Adrenal gland (tissue), 12 donors: ENCODE results near the gene USP7. TPM values are rescaled to one million over a fixed set of nuclear protein-coding genes. Genes with fewer than 3 reads are reported as not detected.

Experiments used
- DNase-seq, 7 donors: peaks; one replicate each; pipeline ENCODE4 v3.0.0-alpha.2; 2019 to 2020
- H3K27ac ChIP-seq, 5 donors: fragments of 200-600 bp; sonication (generic) in 4 of 5; 1 replicate in 3 of 5; 2 replicates in 2 of 5; pipeline versions ENCODE4 v1.5.1 to v1.8.0; 2016 to 2020; ENCODE audit warnings: mild to moderate bottlenecking in 1 of 5
- H3K27me3 ChIP-seq: fragments of 200-600 bp; 2 replicates; pipeline ENCODE4 v1.8.0; 2021
- H3K36me3 ChIP-seq, 2 donors: fragments of 200-600 bp; replicated peaks in 1 of 2; 1 replicate in 1 of 2; 2 replicates in 1 of 2; pipeline versions ENCODE4 v1.5.1 to v1.8.0; 2018 to 2022
- H3K4me1 ChIP-seq, 2 donors: fragments of 200-600 bp; replicated peaks in 1 of 2; 1 replicate in 1 of 2; 2 replicates in 1 of 2; pipeline versions ENCODE4 v1.5.1 to v1.8.0; 2018 to 2021
- H3K4me3 ChIP-seq, 4 donors: fragments of 200-600 bp; sonication (generic) in 3 of 4; one replicate each; pipeline ENCODE4 v1.5.1; 2016 to 2018
- H3K9me3 ChIP-seq, 3 donors: fragments of 200-600 bp; sonication (generic) in 1 of 3; replicated peaks in 1 of 3; 1 replicate in 2 of 3; 2 replicates in 1 of 3; pipeline versions ENCODE4 v1.5.1 to v1.8.0; 2016 to 2021
- POLR2A ChIP-seq, 2 donors: fragments of 450-650 bp; IDR thresholded peaks; one replicate each; pipeline ENCODE4 v1.6.1; 2017; ENCODE audit warnings: antibody characterized with exemption in 2 of 2, mild to moderate bottlenecking in 2 of 2, moderate library complexity in 1 of 2
- WGBS, 4 donors: extraction: QIAGEN DNeasy Blood & Tissue Kit in 2 of 4; methylation state at CpG; one replicate each; pipeline versions ENCODE4 v1.1.5 to v1.1.7; 2013 to 2017; 5-methylcytosine and 5-hydroxymethylcytosine counted together
- intact Hi-C, 2 donors: fragments of 100-400 bp; cut with DNase I; formaldehyde crosslinking; loops; one replicate each; pipeline versions ENCODE4 v1.14.1 to v1.15.0; 2022 to 2023
- polyA plus RNA-seq, 3 donors: library from polyadenylated mRNA; stranded (reverse); fragments of 200-250 nt in 2 of 3; fragments of 350-450 nt in 1 of 3; fragmentation: Illumina TruSeq in 1 of 3; extraction: RNeasy Lipid Tissue Mini Kit (QIAGEN cat#74804) in 1 of 3; gene quantifications; one replicate each; pipeline ENCODE4 v1.2.3, GENCODE V29; 2013 to 2014
- total RNA-seq, 9 donors: library from RNA; depleted of rRNA in 4 of 9; stranded (reverse); fragments of >200 nt in 4 of 9; fragments of 120-200 nt in 1 of 9; fragmentation: NEBNext Ultra II Directional in 1 of 9; extraction: Animal tissue kit (Norgen Biotek cat#: 25700) in 1 of 9; gene quantifications; one replicate each; pipeline versions ENCODE4 v1.1.0 to v1.2.4, GENCODE V29; 2013 to 2023
- TF ChIP-seq, protein P1 (sequence below), 6 experiments: fragments of 450-650 bp in 4 of 6; fragments of 200-600 bp in 2 of 6; sonication (generic) in 1 of 6; IDR thresholded peaks; 1 replicate in 5 of 6; 2 replicates in 1 of 6; pipeline versions ENCODE4 v1.5.1 to v1.8.0; 2016 to 2021; ENCODE audit warnings: antibody characterized with exemption in 6 of 6, mild to moderate bottlenecking in 2 of 6, moderate library complexity in 1 of 6
- donor health status: healthy with polysubstance abuse.
- donor health status: Bipolar disorder and iron deficiency.
- donor health status: DM: yes; HTN: yes; CAD: no.
- donor health status: DM: no; HTN: no; CAD: no.
- donor health status: DM: no; HTN: no; CAD: no.
- donor health status: DM: yes; HTN: yes; CAD: no.

Gene USP7
- total and polyA plus RNA-seq, 12 donors = 23.7 to 121 (median 68.2) TPM

DNA sequence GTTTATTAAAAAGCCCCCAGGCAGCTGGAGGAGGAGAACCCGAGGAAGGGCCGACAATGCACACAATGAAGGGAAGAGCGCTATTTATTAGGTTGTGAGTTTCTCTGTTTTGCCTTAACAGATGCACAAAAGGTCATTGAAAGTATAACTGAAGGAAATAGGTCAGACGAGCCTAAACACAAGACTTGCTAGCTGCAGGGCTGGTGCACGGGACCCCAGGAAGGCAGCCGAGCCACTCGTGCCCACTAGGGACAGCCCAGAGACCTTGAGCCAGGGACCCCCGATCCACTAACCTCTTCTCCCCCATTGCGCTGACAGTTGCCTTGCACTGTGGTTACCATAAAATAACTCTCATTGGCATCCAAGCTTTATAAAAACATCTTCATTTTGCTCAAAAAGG, 70.3 kb downstream of the USP7 start:
- H3K9me3 ChIP-seq = no peaks in the 10 kb centered on the region
- peak overlapping the region in 1 of 5 donors; percentile 73 for H3K27ac ChIP-seq
- no peak for TF ChIP-seq POLR2A (IDR thresholded peaks at IDR 0.05)
- TF ChIP-seq, protein P1, sequence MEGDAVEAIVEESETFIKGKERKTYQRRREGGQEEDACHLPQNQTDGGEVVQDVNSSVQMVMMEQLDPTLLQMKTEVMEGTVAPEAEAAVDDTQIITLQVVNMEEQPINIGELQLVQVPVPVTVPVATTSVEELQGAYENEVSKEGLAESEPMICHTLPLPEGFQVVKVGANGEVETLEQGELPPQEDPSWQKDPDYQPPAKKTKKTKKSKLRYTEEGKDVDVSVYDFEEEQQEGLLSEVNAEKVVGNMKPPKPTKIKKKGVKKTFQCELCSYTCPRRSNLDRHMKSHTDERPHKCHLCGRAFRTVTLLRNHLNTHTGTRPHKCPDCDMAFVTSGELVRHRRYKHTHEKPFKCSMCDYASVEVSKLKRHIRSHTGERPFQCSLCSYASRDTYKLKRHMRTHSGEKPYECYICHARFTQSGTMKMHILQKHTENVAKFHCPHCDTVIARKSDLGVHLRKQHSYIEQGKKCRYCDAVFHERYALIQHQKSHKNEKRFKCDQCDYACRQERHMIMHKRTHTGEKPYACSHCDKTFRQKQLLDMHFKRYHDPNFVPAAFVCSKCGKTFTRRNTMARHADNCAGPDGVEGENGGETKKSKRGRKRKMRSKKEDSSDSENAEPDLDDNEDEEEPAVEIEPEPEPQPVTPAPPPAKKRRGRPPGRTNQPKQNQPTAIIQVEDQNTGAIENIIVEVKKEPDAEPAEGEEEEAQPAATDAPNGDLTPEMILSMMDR (IDR thresholded peaks at IDR 0.05) = no peak
- intact Hi-C loops = loop anchor here in 1 of 2 donors (10.0 kb wide), 1 partner anchor 111 kb away; no protein-coding TSS in a partner anchor
- 66 to 76% (median 71%) methylated on average over 9 of the region's 9 CpGs for WGBS, 4 donors
- H3K36me3 ChIP-seq = peaks cover 0 to 70% of the 10 kb centered on the region in 2 donors
- H3K4me3 ChIP-seq = no peak overlapping the region
- H3K4me1 ChIP-seq = peaks cover 0 to 21% of the 10 kb centered on the region in 2 donors
- no peaks in the 10 kb centered on the region for H3K27me3 ChIP-seq
- no peak for DNase-seq

DNA sequence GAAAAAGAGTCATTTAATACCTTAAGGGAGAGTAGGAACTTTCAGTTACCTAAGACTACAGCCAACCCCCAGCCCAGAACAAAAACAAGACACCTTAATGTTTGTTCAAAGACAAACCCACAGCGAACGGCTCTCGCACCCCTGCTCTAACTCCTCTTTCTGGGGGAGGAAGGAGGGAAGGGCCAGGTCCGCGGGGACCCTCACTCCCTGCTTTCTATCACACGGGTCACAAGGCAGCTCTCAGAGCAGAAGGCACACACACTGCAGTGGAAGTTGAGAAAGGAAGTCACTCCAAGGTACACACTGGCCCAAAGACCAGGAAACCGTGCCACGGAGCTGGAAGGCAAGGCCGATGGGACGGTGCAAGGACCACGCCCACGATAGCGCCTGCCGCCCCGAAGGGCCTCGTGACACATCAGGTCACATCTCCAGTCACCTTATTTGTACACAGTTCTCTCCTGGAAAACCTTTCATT, 71.6 kb downstream of the USP7 start:
- peak; percentile 59 to 87 (median 84) for DNase-seq
- no peaks in the 10 kb centered on the region for H3K9me3 ChIP-seq
- peak overlapping the region in 3 of 5 donors; percentile 18 to 83 (median 73) for H3K27ac ChIP-seq
- 41 to 63% (median 49%) methylated on average over 13 to 16 of the region's 16 CpGs for WGBS, 4 donors
- no peaks in the 10 kb centered on the region for H3K27me3 ChIP-seq
- H3K4me1 ChIP-seq = peaks cover 0 to 28% of the 10 kb centered on the region in 2 donors
- H3K36me3 ChIP-seq = peaks cover 0 to 58% of the 10 kb centered on the region in 2 donors
- intact Hi-C loops = loop anchor here in 1 of 2 donors (10.0 kb wide), 1 partner anchor 113 kb away; no protein-coding TSS in a partner anchor
- TF ChIP-seq POLR2A (IDR thresholded peaks at IDR 0.05) = peak in 1 of 2 donors; percentile 26
- TF ChIP-seq, protein P1 (IDR thresholded peaks at IDR 0.05) = no peak
- no peak overlapping the region for H3K4me3 ChIP-seq

DNA sequence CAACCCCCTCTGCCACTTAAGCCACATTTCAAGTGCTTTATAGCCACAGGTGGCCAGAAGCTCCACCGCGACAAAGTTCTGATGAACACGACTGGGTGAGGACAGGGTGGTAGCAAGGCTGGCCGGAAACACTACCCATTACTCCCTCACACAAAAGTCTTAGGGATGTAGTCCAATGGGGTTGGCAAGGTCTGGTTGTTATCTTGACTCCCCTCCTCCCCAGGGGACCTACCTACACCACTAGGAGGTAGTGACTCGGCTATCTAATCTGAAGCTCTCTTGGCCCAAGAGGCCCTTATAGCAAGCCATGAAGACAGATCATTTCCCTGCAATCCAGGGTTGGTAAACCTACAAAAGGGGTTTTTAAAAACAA, 73.2 kb downstream of the USP7 start:
- no peaks in the 10 kb centered on the region for H3K27me3 ChIP-seq
- intact Hi-C loops = loop anchor here in 1 of 2 donors (10.0 kb wide), 1 partner anchor 114 kb away; no protein-coding TSS in a partner anchor
- peaks cover 0 to 42% of the 10 kb centered on the region in 2 donors for H3K36me3 ChIP-seq
- DNase-seq = peak in 1 of 7 donors; percentile 17
- H3K4me3 ChIP-seq = no peak overlapping the region
- WGBS, 4 donors = 89 to 97% (median 95%) methylated on average over 4 to 5 of the region's 5 CpGs
- peaks cover 7 to 38% of the 10 kb centered on the region in 2 donors for H3K4me1 ChIP-seq
- no peaks in the 10 kb centered on the region for H3K9me3 ChIP-seq
- no peak overlapping the region for H3K27ac ChIP-seq
- TF ChIP-seq POLR2A (IDR thresholded peaks at IDR 0.05) = no peak
- TF ChIP-seq, protein P1 (IDR thresholded peaks at IDR 0.05) = no peak

DNA sequence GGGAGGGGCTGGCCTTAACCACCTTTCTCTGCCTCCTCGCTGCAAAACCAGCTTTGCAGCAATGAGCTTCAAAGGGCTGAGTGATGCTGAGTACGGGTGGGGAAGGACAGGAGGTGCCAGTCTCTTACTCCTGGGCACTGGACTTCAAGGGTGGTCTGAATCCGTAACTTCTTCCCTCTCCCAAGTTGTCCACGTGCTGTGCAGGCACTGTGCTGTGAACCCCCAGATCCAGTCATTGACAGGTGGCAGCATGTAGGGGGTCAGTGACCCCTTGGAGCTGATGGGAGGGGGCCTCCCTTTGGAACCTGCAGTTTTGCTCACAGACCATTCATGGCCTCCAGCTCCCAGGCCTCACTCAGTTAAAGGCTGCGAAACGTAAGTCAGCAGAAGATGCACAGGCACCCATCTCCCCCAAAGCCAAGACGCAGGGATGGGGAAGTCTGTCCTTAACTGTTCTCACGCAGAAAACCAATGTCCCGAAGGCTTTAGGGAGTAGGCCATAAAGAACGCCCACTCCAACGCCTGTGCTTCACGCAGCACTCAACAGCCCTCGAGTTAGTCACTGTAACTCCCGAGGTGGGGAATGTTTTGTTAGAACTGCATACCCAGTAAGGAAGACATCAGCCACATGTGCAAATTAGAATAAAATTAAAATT, 73.7 kb downstream of the USP7 start:
- peaks cover 0 to 37% of the 10 kb centered on the region in 2 donors for H3K36me3 ChIP-seq

More for the DNA sequence above, 73.7 kb downstream of the USP7 start:
- intact Hi-C loops = loop anchor here (10.0 kb wide), 2 partner anchors 115 to 235 kb away; no protein-coding TSS in a partner anchor
- no peak for TF ChIP-seq POLR2A (IDR thresholded peaks at IDR 0.05)
- TF ChIP-seq, protein P1 (IDR thresholded peaks at IDR 0.05) = no peak
- DNase-seq = peak in 1 of 7 donors; percentile 19
- H3K4me1 ChIP-seq = peaks cover 7 to 40% of the 10 kb centered on the region in 2 donors
- no peak overlapping the region for H3K4me3 ChIP-seq
- no peaks in the 10 kb centered on the region for H3K27me3 ChIP-seq
- no peaks in the 10 kb centered on the region for H3K9me3 ChIP-seq
- WGBS, 4 donors = 84 to 89% (median 88%) methylated on average over 12 to 14 of the region's 14 CpGs
- no peak overlapping the region for H3K27ac ChIP-seq
